ENCODE results near the gene IGHMBP2. TPM values are rescaled to one million over a fixed set of nuclear protein-coding genes. Genes with fewer than 3 reads are reported as not detected.

Gene IGHMBP2
- total RNA-seq, 1 experiment from 2014 or later, result 19.1 TPM

- DNase-seq, result peak; percentile 91
- no peak overlapping the region for H3K4me3 ChIP-seq (ENCODE audit: insufficient read depth, low read depth, low read length)
- H3K27me3 ChIP-seq (ENCODE audit: control insufficient read depth, insufficient read depth, low read length), result no peaks in the 10 kb centered on the region
- H3K36me3 ChIP-seq (replicated peaks; ENCODE audit: control insufficient read depth, insufficient read depth, low read length), result no peaks in the 10 kb centered on the region
Observed at GRCh38 chr11:68950270-68950669, 46.6 kb downstream of the IGHMBP2 start.

GRCh38 chr11:68950762-68951161 lies 47.1 kb downstream of the IGHMBP2 start:
- no peaks in the 10 kb centered on the region for H3K36me3 ChIP-seq (replicated peaks; ENCODE audit: control insufficient read depth, insufficient read depth, low read length)
- no peaks in the 10 kb centered on the region for H3K27me3 ChIP-seq (ENCODE audit: control insufficient read depth, insufficient read depth, low read length)
- DNase-seq, result peak; percentile 85
- H3K4me3 ChIP-seq (ENCODE audit: insufficient read depth, low read depth, low read length), result no peak overlapping the region

GRCh38 chr11:68954836-68955606 lies 51.3 kb downstream of the IGHMBP2 start:
- DNase-seq, result peak; percentile 54
- Histone ChIP-seq H3K4me3 (ENCODE audit: insufficient read depth, low read depth, low read length) (no peak overlapping the region), H3K27me3 (ENCODE audit: control insufficient read depth, insufficient read depth, low read length) (no peaks in the 10 kb centered on the region), H3K36me3 (replicated peaks; ENCODE audit: control insufficient read depth, insufficient read depth, low read length) (no peaks in the 10 kb centered on the region)

DNA sequence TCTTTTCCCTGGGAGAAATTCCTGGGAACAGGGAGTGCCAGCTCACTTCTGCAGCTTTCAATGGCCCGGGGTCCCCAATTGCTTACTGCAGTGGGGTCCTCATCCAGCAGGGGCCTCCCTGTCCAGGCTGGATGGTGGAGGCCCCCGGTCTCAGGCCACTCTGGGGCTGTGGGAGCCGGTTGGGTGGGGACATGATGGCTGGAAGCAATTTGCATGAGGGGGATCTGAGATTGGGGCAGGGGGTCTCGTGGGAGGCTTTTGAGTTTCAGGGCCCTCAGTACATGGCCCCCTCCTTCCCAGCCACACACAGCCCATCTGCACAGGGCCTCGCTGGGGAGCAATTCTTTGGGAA lies 51.9 kb downstream of the IGHMBP2 start:
- Histone ChIP-seq H3K27me3 (ENCODE audit: control insufficient read depth, insufficient read depth, low read length) (no peaks in the 10 kb centered on the region), H3K36me3 (replicated peaks; ENCODE audit: control insufficient read depth, insufficient read depth, low read length) (no peaks in the 10 kb centered on the region), H3K4me3 (ENCODE audit: insufficient read depth, low read depth, low read length) (no peak overlapping the region)
- peak; percentile 76 for DNase-seq

DNA sequence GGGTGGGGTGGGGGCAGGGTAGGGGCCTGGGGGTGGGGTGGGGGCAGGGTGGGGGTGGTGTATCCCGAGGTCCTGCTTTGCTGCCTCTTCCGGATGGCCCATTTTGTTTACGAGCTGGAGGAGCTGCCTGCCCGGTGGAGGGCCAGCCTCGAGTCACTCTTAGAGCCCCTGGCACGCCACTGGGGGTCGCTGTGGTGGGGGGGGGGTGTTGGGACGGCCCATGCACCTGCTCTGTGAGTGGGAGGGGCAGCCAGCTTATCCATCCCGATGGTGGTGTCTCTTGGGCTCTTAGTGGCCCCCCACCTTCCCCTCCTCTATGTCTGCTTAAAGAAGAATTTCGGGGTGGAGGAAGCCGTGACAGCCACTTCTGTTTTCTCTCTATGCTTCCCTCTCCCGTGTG lies 52.5 kb downstream of the IGHMBP2 start:
- no peak overlapping the region for H3K4me3 ChIP-seq (ENCODE audit: insufficient read depth, low read depth, low read length)

GRCh38 chr11:68956547-68957254 lies 53.0 kb downstream of the IGHMBP2 start:
- no peak for DNase-seq
- H3K27me3 ChIP-seq (ENCODE audit: control insufficient read depth, insufficient read depth, low read length), result no peaks in the 10 kb centered on the region
- no peaks in the 10 kb centered on the region for H3K36me3 ChIP-seq (replicated peaks; ENCODE audit: control insufficient read depth, insufficient read depth, low read length)
- H3K4me3 ChIP-seq (ENCODE audit: insufficient read depth, low read depth, low read length), result no peak overlapping the region

More for the DNA sequence above, 52.5 kb downstream of the IGHMBP2 start:
- Histone ChIP-seq H3K27me3 (ENCODE audit: control insufficient read depth, insufficient read depth, low read length) (no peaks in the 10 kb centered on the region), H3K36me3 (replicated peaks; ENCODE audit: control insufficient read depth, insufficient read depth, low read length) (no peaks in the 10 kb centered on the region)
- peak; percentile 95 for DNase-seq

- H3K27me3 ChIP-seq (ENCODE audit: control insufficient read depth, insufficient read depth, low read length), result no peaks in the 10 kb centered on the region
- H3K36me3 ChIP-seq (replicated peaks; ENCODE audit: control insufficient read depth, insufficient read depth, low read length), result no peaks in the 10 kb centered on the region
- DNase-seq, result peak; percentile 35
- H3K4me3 ChIP-seq (ENCODE audit: insufficient read depth, low read depth, low read length), result no peak overlapping the region
Observed at GRCh38 chr11:68958211-68958610, 54.5 kb downstream of the IGHMBP2 start.

DNA sequence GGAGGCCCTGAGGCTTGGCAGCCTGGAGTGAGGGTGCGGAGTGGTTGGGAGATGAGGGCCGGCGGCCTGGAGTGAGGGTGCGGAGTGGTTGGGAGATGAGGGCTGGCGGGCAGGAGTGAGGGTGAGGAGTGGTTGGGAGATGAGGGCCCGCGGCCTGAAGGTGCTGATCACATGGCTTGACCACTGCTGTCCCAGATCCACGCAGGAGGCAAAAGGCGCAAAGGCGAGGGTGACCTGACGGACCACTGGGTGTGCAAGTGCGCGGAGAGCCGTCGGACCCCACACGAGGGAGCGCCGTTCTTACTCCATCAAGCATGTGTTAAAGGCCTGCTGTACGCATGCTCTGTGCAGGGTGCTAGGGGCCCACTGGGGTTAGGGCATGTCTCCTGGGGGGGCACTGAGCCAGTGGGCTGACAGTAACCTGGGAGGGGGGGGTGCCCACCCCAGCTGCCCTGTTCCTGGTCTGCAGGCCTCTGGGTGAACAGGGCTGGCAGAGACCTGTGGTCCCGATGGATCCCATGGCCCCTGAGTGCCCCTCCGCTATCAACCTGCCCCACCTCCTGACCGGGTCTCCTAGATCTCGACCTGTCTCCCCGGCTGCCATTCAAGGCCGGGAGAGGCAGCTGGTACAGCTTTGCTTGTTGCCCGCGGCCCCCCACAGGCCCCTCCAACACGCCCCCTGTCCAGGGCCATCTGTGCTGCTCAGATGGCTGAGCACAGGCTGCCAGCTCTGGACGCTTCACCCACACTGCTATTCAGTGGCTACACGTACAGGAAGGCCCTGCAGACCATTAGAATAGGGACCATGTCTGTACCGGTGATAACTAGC lies 56.0 kb downstream of the IGHMBP2 start:
- H3K4me3 ChIP-seq (ENCODE audit: insufficient read depth, low read depth, low read length), result no peak overlapping the region
- peak; percentile 46 for DNase-seq
- no peaks in the 10 kb centered on the region for H3K36me3 ChIP-seq (replicated peaks; ENCODE audit: control insufficient read depth, insufficient read depth, low read length)
- no peaks in the 10 kb centered on the region for H3K27me3 ChIP-seq (ENCODE audit: control insufficient read depth, insufficient read depth, low read length)

DNA sequence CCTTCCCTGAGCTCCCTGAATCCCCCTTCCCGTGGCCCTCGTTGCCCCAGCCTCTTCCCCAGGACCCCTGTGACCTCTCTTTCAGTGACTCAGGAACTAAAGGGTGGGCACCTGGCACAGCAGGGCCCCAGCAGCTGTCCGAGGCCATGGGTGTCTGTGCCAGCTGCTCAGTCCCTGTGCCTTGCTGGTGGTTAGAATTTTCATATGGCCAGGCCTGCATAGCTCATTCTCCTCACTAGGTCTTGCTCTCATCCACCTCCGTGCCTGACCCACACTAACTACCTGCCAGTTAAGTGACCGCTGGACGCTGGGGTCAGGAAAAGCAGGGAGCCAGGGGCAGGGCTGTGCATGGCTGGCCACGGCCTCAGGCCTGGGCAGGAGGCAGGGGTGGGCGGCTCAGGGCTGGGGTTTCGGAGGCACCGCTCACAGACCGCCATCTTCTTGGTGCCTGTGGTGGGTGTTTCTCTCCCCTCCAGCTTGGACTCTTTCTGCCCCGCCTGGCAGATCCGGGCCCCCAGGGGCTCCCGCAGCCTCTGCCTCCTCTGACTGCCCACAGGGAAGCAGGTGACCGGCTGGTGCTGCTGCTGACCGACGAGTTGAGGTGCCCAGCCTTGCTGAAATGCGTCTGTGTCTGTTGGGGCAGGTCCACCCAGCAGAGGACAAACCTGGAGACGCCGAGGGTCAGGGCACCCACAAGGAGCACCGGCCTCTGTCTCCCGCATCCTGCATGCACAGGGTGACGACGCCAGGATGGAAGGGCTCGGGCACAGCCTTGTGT lies 56.8 kb downstream of the IGHMBP2 start:
- Histone ChIP-seq H3K27me3 (ENCODE audit: control insufficient read depth, insufficient read depth, low read length) (no peaks in the 10 kb centered on the region), H3K36me3 (replicated peaks; ENCODE audit: control insufficient read depth, insufficient read depth, low read length) (no peaks in the 10 kb centered on the region), H3K4me3 (ENCODE audit: insufficient read depth, low read depth, low read length) (no peak overlapping the region)
- peak; percentile 55 for DNase-seq

GRCh38 chr11:68961245-68961644 lies 57.6 kb downstream of the IGHMBP2 start:
- H3K36me3 ChIP-seq (replicated peaks; ENCODE audit: control insufficient read depth, insufficient read depth, low read length), result no peaks in the 10 kb centered on the region
- no peak overlapping the region for H3K4me3 ChIP-seq (ENCODE audit: insufficient read depth, low read depth, low read length)
- DNase-seq, result peak; percentile 35
- H3K27me3 ChIP-seq (ENCODE audit: control insufficient read depth, insufficient read depth, low read length), result no peaks in the 10 kb centered on the region

GRCh38 chr11:68962527-68963250 lies 59.0 kb downstream of the IGHMBP2 start:
- no peak overlapping the region for H3K4me3 ChIP-seq (ENCODE audit: insufficient read depth, low read depth, low read length)
- no peaks in the 10 kb centered on the region for H3K36me3 ChIP-seq (replicated peaks; ENCODE audit: control insufficient read depth, insufficient read depth, low read length)
- peak; percentile 60 for DNase-seq
- H3K27me3 ChIP-seq (ENCODE audit: control insufficient read depth, insufficient read depth, low read length), result no peaks in the 10 kb centered on the region

- Histone ChIP-seq H3K4me3 (ENCODE audit: insufficient read depth, low read depth, low read length) (no peak overlapping the region), H3K27me3 (ENCODE audit: control insufficient read depth, insufficient read depth, low read length) (no peaks in the 10 kb centered on the region)
- no peak for DNase-seq
Observed at GRCh38 chr11:68963779-68964178, 60.1 kb downstream of the IGHMBP2 start.

DNA sequence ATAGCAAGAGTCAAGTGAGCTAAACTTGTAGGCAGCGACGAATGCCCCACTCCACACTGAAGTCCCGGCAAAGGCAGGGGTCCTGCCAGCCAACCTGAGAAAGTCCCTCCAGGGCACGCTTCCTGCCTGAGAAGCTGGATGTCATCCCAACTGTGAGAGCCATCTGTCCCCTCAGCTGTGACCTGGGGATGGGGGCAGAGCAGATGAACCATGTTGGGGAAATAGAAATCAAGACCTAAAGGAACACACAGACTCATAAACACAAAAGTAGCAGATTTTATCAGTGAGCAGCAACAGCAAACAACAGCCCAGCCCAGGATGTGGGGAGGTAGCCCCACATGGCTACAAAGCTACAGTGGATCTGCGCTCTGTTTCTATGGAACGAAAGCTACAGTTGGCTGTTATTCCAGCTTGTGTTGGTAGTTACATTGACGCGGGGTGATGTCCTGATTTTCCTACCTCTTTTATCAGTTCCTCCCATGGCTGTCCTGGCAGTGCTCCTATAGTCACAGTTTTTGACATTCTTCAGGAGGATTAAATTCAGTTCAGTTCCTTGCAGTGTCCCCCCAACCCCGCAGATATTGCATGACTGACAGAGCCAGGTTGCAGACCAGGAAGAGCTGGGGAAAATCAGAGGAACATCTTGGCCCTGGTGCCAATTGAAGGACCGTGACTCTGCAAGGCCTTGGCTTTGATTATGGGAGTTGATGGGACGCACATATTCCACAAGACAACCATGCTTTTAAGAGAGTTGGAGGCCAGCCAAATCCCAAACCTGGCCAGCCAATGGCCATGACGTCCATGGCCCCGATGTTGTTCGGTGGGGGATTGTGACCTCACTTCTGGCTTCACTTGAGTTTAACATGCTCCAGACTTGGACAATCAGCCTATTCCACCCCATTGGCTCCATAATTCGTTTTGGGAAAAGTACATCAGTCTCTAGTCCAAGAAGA lies 62.5 kb downstream of the IGHMBP2 start:
- DNase-seq, result no peak
- Histone ChIP-seq H3K4me3 (ENCODE audit: insufficient read depth, low read depth, low read length) (no peak overlapping the region), H3K27me3 (ENCODE audit: control insufficient read depth, insufficient read depth, low read length) (no peaks in the 10 kb centered on the region), H3K36me3 (replicated peaks; ENCODE audit: control insufficient read depth, insufficient read depth, low read length) (no peaks in the 10 kb centered on the region)

More at GRCh38 chr11:68963779-68964178, 60.1 kb downstream of the IGHMBP2 start:
- no peaks in the 10 kb centered on the region for H3K36me3 ChIP-seq (replicated peaks; ENCODE audit: control insufficient read depth, insufficient read depth, low read length)

Measured in H7 (cell line).